Retina (tissue), 1 donor: ENCODE data around the gene ITPR2.
"Not testable (repeated sequence)": the region's sequence is repeated elsewhere in the genome, so short reads cannot be mapped to it uniquely, and the experiment has no call there.

ENCODE experiments used
- DNase-seq: peaks from one replicate; pipeline ENCODE4 v3.0.0-alpha.2; 2016

The ITPR2 gene

GRCh38 chr12:26617513-26617912, 215.5 kb downstream of the ITPR2 start:
- DNase-seq = no peak

DNA sequence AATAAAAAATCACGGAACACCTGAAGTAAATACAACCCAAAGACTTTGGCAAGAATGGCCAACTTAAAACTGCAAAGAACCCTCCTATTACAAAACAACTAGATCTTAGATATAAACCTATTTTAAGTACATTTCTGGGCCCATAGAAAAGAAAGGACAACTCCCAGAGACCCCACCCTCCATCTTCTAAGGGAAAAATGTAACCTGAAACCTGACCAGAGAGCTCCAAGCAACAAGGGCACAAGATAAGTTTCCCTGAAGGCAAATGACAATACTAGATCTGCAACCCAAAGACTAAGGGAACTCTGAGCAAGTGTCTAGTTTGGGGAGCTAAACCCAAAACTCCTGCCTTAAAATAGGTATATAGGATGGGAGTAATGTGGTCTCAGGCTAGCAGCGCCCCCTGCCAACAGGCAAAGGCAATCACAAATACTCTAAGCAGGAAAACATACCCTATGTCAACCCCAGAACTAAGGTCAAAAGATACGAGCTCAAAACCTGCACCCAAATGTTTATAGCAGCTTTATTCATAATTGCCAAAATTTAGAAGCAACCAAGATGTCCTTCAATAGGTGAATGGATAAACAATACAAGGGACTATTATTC, 218.9 kb downstream of the ITPR2 start:
- no peak for DNase-seq

DNA sequence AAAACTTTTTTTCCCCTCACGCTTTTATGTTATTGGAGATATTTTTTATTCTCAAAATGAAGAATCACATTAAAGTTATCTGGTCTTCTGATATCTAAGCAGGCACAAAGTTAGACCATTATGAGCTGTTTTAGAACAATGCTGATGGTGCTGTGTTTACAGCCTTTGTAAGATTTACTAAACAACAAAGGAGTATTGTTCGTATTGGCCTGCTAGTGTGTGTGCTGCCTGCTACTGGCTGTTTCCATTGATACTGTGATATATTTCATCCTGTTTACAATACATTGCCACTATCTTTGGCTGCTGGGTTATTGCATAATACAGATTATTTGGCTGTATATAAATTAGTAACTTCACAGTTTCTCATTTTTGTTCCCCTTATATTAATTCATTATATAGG, 220.8 kb downstream of the ITPR2 start:
- no peak for DNase-seq

DNA sequence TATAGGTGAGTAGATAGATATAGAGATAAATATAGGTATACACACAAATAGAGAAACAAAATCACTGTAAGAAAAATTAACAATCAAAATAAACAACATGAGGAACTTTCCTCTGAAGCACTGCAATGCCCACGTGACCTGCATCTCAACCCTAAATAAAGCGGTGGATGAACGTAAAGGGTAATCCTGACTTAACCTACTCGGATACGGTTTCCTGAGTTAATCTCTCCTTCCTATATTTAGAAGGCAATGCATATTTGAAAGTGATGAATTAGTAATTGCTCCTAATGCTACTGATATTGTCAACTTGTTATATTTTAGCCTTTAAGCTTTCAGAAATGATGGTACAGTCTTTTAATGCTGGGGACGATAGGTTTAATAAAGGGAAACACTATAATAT, 221.4 kb downstream of the ITPR2 start:
- DNase-seq = no peak

DNA sequence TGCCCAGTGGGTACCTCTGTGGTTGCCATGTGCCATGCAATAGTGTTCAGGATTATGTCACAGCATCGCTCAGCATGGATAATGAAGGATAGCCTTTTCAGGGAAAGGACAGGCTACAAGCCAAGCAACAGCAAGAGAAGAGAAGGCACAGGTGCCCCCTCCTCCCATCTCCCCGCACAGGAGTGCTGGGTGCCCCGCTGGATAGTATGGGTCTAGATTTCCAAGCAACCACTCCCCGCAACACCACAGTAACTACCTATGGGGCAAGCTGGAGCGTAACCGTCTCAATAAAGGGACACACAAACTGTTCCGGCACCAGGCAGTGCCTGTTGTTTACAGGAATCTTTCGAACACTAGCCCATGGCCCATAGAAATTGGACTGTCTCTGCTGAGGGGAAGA, 222.2 kb downstream of the ITPR2 start:
- DNase-seq = no peak

GRCh38 chr12:26609986-26610385, 223.0 kb downstream of the ITPR2 start:
- DNase-seq = no peak

DNA sequence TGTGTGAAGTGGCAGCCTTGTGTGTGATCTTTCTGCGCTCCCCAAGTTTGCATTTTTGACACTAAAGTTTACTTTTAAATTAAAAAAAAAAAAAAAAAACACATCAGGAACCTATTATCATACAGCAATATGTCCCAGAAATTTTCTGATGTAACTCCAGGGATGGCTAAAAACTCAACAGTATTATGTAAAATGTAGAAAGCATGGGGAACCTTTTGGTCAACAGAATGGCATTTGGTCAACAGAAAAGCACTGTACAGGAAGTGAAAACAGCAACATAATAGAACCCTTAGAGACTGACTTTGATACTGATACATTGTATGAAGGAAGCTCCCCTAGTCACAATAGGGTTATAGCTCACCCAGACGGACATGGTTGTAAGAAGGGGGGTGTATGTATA, 224.3 kb downstream of the ITPR2 start:
- no peak for DNase-seq

- no peak for DNase-seq
These were observed 224.7 kb downstream of the ITPR2 start for GRCh38 chr12:26608273-26608672.

DNA sequence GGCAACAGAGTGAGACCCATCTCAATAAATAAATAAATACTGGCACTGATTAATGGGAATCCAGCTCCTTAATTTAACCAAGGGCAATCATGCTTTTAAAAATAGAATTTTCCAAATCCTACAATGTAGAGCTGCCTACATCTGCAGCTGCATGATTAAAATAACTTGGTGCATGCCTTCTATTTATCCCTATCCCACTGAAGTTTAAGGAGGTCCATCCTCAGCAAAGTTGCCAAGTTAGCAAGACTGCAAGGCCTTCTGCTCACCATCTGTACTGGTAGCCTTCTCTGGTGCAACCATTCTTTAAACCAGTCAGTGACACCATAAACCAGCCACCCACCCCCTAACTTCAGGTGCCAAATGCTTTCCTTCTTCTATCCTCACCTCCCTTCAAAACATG, 226.1 kb downstream of the ITPR2 start:
- DNase-seq = no peak

DNA sequence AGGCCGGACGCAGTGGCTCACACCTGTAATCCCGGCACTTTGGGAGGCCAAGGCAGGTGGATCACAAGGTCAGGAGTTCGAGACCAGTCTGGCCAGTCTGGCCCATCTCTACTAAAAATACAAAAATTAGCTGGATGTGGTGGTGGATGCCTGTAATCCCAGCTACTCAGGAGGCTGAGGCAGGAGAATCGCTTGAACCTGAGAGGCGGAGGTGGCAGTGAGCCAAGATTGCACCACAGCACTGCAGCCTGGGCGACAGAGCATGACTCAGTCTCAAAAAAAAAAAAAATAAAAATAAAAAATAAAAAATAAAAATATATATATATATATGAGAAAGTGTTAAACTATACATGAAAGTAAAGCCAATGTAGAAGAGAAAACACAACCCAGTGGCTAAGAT, 228.2 kb downstream of the ITPR2 start:
- not testable (repeated sequence) for DNase-seq

DNA sequence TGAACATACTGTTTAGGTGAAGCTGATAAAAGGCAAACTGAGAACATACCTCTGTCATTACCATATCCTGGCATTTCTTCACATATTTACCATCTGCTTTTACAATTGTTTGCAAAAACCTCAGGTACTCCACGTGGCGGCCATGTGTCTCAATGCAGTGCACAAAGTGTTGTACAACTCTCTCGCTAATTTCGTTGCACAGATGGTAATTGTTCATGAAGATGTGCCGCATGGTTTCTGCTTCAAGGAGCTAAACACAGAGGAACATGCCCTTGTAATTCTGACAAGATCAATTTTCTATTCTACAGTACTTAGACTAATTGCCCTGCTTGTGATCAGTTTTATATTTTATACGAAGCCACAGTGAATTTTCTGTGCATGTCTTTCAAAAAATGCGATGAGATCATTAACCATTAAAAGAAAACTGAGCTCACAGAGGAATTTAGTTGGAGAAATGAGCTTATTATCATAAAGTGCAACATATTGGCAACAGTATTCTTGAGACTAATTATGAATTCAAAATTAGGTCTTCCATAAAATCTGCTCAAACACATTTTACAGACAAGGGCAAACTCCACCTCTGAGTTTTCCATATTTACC, 233.8 kb downstream of the ITPR2 start:
- DNase-seq = no peak

- no peak for DNase-seq
These were observed 237.2 kb downstream of the ITPR2 start for GRCh38 chr12:26595806-26596205.

DNA sequence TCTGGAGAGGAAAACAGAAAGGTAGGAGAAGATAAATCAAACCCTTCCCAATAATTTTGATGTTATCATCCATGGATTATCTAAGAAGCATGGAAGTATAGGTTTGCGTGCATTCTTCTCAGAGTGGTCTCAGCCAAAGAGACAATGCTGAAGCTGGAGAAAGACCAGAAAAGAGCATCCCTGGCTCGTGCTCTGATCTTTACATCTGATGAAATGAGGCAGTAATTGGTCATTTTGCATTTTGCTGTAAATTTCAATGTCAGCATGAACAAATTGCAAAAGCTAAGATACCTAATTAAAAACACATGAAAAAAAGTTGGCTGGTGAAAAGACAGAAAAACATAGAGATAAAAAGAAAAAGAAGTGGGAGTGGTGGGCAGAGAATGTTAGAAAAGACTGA, 252.4 kb downstream of the ITPR2 start:
- no peak for DNase-seq

DNA sequence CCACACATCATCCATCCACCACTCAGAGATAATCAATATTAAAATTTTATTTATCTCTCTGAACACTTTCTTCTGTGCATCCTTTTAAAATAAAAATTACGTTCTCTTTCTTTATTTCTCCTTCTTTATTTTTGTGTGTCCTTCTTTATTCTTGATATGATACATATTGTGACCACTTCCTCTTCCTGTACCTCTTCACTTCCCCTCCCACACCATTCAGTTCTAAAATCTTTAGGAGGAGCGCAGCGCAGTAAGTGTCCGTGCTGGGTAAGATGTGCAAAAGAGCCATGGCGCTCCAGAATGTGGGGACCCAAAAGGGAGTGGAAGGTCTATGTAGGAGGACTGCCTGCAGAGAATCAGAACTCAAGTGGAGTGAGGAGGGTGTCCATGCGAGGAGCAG, 256.7 kb downstream of the ITPR2 start:
- DNase-seq = no peak

- no peak for DNase-seq
These were observed 259.6 kb downstream of the ITPR2 start for GRCh38 chr12:26573225-26573909.

GRCh38 chr12:26572137-26572536, 260.9 kb downstream of the ITPR2 start:
- DNase-seq = no peak

DNA sequence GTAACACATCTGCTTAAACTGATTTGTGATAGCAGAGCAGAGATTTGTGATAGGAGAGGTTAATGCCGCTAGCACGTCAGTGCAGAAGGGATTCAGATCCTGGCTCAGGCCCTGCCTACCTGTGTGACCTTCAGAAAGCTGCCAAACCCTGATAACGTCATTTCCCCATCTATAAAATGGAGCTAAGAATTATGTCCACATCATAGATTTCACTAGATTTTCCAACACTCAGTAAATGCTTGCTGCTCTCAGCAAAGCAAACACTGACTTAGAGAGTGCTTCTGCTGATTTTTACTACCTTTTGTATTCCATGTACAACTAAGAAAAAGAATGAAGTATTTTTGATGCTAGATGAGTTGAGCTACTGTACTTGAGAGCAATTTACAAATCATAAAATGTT, 261.4 kb downstream of the ITPR2 start:
- DNase-seq = no peak

DNA sequence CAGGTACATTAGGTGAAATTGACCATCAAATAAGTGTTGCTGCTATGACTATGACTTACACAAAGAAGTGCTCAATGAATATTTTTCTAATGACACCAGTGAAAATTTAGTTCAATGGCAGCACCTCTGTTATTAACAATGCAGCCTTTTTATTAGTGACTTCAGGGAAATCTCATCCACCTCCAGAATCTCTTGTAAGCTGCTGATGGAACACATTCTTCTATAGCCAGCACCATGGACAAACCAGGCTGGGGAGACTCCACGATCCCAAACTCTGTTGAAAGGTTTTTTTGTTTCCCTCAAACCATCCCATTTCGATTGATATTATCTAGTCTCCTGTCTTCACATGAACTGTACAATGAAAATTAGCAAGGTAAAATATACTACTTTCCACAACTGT, 265.9 kb downstream of the ITPR2 start:
- DNase-seq = no peak

DNA sequence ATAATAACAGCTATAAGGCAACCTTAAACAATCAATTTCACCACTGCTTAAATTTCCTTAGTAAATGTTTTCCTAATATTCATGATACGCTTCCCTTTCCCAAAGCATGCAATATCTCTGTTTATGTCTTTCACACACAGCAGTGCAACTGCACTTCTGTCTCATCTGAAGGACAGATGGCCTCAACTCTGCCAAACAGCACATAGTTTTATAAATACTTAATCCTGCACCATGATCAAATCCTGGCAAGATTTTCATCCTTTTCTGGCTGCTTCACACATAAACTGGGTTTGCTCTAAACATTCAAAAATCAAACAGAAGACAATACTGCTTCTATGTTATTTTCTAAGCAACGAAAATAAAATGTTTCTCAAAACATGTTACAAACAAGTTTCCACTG, 266.3 kb downstream of the ITPR2 start:
- DNase-seq = no peak

- DNase-seq = no peak
These were observed 266.8 kb downstream of the ITPR2 start for GRCh38 chr12:26566186-26566585.

DNA sequence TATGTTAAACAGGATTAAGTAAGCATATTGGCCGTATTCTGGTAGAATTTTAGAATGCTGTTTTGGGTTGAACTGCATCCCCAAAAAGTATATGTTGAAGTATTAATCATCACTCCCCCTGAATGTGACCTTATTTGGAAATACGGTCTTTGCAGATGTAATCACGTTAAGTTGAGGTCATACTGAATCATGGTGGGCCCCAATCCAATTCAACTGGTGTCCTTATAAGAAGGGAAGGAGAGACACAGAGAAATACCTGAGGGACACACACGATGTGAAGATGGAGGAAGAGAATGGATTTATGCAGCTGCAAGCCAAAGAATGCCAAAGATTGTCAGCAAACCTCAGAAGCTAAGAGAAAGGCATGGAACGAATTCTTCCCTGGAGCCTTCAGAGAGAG, 268.6 kb downstream of the ITPR2 start:
- DNase-seq = no peak

- DNase-seq = no peak
These were observed 269.4 kb downstream of the ITPR2 start for GRCh38 chr12:26563552-26563951.

GRCh38 chr12:26557326-26557725, 275.7 kb downstream of the ITPR2 start:
- DNase-seq = no peak

GRCh38 chr12:26556916-26557315, 276.1 kb downstream of the ITPR2 start:
- no peak for DNase-seq

DNA sequence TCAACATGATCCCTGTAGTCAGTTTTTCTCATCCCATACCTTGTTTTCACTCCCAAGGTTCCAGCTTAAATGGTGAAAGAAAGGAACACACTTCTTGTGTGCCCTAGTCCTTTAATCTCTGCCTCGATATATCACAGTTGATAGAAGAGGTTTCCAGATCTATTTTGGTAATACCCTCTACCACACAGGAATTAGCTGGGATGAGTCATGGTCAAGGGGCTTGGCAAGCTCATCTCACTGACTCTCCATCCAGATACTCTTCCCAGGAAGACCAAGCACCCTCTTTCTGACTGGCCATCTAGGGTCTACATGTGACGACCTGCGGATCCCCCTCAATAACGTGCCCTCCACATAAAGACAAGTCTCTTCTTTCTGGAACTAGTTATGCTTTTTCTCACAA, 277.9 kb downstream of the ITPR2 start:
- DNase-seq = no peak
